DMS 273 treated with DMSO at 0.1 percent for 48 hours (cell line): ENCODE data around the gene CHPF2.

Source experiments
- DNase-seq: peaks from one replicate; lab custom pipeline; 2025; lab: John Stamatoyannopoulos, UW

The CHPF2 gene

DNA sequence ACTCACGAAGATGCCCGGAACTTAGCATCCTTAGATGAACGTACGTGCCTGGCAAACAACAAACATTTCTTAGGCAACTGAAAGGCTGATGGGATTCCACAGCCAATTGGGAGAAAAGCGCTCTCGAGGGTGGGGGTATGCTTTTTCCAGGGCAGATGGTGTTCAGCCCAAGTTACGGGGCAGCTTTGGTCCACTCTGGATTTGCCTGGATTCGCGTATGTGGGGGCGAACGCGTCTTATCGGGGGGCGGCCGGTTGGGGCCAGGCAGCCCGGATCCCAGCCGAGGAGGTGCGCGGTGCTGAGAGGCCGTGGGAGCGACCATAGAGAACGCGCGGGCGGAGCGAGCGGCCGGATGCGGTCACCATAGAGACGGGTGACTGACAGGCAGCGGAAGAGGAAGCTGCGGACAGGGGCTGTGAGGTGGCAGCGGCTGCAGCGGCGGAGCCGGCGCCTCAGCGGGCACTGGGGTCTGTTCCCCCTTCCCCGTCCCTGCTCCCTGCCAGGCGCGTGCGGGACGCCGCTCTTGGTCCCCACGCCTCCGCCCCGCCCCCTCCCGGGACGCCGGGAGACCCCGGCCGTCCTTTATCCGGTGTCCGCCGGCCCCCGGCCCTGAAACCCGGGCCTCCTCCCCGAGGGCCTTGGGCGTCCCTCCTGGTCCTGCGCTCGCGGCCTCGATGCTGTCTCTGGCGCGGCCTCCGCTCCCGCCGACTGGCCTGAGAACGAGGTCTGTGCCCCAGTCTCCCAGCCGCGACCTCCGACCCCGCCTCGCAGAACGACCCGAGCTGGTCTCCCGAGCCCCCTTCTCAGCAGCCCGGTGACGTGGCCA is at the start of gene CHPF2:
TSS of gene CHPF2 (plus strand) at position 393 of the 826 bp plus-strand sequence. CDS start 1,529 bp downstream, outside the sequence.
- DNase-seq, result peak; percentile 74

DNA sequence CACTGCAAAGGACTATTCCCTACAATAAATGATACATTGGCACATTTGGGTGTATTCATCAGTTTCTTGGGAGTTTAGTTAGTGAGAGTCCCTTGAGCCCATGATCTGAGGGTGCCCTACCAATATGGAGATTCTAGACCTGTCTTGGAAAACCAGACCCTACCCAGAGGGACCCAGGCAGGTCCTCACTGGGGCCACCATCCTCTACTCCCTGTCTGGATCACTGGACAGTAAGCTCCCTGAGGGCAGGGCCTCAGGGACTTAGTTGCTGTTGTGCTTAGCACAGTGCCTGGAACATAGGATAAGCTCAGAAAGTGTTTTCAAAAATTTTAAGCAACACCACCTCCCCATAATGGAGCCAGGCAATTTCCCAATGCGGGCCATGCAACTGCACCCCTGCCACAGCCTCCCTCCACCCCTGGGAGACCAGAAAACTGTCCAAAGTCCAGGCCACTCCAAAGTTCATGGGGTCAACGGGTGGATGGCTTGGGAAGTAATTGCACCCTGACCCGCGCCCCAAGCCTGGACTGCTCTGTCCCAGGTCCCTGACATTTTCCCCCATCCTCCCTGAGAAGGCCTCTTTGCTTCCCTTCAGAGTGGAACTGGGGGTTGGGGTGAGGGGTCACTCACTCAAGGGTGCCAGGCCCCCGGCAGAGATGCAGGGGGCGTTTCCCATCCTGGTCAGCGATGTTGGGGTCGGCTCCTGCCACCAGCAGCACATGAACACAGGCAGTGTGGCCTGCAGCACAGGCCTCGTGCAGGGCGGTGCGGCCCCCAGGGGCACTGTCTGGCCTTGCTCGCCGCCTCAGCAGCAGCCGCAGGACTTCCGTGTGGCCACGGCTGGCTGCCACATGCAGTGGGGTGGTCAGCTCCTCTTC is 46.3 kb upstream of the CHPF2 start:
- DNase-seq, result no peak

GRCh38 chr7:151186640-151187408 is 45.5 kb upstream of the CHPF2 start, which contains the start of gene ASB10:
TSS of gene ASB10 (minus strand) at chr7:151187250. CDS start at chr7:151187130, 120 bp downstream.
- no peak for DNase-seq

DNA sequence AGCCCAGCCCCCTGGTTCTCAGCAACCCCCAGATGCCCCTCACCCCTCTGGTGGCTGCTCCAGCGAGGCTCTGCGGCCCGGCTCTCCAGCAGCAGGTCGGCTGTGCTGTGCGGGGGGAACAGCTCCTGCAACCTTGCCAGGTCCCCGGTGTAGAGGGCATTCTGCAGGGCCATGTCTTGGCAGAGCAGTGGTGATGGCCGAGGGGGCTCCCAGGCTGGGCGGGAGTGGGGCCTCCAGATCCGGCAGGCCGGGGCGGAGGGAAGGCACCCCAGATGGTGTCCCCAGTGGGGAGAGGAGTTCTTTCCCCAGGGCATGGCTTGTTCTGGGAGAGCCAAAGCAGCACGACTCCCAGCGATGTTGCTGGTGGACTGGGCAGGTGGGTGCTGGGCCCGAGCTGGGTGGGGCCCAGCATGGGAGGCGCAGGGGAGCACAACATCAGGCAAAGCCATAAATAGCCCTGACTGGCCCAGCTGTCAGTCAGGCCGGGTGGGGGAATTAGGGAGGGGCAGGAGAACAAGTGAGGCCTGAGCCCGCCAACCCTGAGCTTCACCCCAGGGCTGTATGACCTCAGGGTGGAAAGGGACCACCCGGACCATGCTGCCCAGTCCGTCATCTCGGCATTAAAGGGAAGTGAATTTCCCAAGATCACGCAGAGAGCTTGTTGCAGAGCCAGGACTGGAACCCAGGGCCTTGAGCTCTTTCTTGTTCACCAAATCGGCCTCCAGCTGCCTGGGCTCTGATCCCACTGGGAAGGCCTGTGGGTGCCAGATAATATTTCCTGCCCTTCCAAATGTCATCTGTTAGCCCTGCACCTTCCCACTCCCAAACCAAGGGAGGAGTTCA is 44.7 kb upstream of the CHPF2 start:
- no peak for DNase-seq

DNA sequence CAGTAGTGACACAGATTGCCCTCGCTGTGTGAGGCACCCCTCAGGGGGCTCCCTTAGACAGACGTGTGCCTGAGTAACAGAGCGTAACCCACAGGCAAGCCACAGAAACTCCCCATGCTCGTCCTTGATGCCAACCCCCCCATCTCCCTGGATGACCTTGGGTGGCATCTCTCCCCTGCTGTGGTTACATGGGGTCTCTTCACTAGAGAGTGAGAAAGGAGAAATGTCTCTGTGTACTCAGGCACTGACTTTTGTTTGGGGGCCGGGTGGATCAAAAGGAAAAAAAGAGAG is 44.1 kb upstream of the CHPF2 start:
- no peak for DNase-seq

DNA sequence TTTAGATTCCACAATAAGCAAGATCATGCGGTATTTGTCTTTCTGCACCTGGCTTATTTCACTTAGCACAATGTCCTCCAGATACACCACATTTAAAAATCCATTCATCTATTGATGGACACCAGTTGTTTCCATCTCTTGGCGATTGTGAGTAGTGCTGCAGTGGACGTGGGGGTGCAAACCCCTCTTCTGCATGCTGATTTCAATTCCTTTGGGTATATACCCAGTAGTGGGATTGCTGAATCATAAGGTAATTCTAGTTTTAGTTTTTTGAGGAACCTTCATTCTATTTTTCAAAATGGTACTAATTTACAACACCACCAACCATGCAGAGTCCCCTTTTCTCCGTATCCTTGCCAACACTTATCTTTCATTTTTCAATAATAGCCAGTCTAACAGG is 43.2 kb upstream of the CHPF2 start:
- DNase-seq, result no peak

DNA sequence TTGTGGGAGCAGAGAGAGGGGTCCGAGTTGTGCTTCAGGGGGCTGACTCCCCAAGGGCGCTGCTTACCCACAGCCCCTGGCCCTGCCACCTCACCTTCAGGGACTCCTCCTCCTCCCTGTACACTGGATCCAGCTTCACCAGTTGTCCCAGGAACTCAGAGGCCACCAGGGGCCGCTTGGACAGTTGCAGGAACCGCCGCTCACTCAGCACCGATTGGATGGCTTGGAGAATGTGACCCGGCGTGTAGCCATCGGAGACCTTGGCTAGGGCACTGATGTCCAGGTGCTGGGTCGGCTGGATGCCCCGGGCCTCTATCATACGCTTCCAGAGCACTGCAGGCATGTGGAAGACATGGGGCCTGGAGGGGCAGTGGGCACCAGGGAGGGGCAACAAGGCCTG is 40.7 kb upstream of the CHPF2 start:
- DNase-seq, result no peak

GRCh38 chr7:151192002-151192539 is 40.2 kb upstream of the CHPF2 start:
- DNase-seq, result no peak

GRCh38 chr7:151193203-151193978 is 38.9 kb upstream of the CHPF2 start:
- DNase-seq, result no peak

- no peak for DNase-seq
Measured at GRCh38 chr7:151194188-151194587, 38.1 kb upstream of the CHPF2 start.

GRCh38 chr7:151195616-151196450 is 36.5 kb upstream of the CHPF2 start:
- DNase-seq, result no peak

DNA sequence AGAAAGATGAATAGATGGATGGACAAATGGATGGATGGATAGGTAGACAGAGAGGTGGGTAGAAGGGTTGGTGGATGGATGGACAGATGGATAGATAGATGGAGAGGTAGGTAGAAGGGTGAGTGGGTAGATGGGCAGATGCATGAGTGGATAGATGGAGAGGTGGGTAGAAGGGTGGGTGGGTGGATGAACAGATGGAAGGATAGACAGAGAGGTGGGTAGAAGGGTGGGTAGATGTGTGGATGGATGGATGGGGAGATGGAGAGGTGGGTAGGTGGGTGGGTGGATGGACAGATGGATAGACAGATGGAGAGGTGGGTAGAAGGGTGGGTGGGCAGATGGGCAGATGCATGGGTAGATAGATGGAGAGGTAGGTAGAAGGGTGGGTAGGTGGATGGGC is 34.4 kb upstream of the CHPF2 start:
- no peak for DNase-seq

DNA sequence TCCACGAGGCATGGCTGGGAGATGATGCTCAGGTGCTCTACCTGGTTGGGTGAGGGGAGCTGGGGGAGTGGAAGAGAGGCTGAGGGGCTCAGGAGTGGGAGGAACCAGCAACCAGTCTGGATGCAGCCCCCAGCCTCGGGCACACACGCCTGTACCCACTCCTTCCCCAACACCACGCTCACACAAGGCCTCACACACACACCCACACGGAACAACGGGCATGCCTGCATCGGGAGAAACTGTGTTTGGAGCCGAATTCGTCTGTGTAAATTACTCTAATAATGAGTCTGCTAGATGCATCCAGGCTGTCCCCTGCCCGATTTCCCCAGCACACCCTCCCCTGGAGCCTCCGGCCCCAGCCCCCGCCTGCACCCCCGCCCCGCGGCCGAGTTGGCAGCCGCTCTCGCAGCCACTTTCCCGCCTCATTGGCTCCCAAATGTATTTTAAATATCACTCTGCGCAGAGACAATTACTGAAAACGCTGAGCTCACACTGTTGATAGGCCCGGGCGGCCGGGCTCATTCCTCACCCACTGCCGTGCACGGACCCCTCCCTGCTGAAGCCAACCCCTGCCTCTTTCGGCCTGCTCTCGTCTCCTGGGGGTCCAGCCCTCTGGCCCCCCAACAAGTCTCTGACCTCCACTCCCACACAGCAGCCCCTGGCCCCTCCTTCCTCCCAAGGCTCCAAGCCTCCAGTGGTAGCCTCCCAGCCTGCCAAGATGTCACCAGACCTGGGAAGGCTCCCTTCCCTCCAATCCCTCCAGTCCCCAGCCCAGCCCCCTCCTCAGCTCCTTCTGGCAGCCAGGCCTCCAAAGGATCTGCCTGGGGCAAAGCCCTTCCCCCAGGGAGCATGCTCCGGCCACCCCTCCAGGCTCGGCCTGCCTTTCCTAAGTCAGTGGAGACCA is 33.1 kb upstream of the CHPF2 start:
- DNase-seq, result no peak

GRCh38 chr7:151201344-151201743 is 30.9 kb upstream of the CHPF2 start:
- no peak for DNase-seq

DNA sequence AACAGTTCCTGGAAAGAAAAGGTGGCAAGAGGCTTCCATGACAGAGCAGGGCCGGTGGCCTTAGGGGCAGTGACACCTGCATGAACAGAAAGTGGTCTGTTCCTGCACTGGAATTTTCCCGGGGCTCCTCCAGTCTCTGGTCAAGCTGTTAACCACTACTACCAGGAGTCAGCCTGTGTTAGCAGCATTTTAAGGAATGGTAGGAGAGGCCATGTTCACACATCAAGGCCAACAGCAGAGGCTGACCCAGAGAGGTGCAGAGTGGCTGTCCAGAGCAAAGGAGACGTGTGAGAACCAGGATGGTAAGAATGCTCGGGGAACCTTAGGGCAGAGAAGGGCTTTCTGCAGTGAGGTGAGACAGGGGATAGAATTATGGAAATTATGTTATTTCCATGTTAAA is 30.5 kb upstream of the CHPF2 start:
- DNase-seq, result no peak

- DNase-seq, result no peak
Measured at GRCh38 chr7:151202836-151203235, 29.4 kb upstream of the CHPF2 start.

GRCh38 chr7:151204383-151205032 is 27.8 kb upstream of the CHPF2 start:
- no peak for DNase-seq

DNA sequence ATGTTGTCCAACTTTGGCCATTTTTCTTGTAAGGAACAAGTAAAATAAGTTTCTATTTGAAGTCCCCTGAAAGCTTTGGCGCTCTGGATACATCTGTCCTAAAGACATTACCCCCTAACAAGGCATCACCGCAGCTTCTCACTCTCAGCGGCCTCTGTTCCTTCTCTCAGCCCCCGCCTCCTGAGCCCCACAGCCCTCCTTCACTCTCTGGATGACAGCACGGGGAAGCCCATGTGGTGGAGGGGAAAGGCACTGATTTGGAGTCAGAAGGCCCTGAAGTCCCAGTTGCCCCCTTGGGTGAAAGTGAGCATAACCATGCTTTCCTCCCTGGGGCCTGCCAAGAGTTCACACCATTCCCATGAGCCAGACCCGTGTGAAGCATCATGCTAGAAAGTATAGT is 26.6 kb upstream of the CHPF2 start:
- DNase-seq, result no peak
